ENCODE data around the gene UGGT1. TPM values are rescaled to one million over a fixed set of nuclear protein-coding genes. Genes with fewer than 3 reads are reported as not detected.

UGGT1 gene
- total RNA-seq, 2 donors from 2014 or later = 66.9 to 78.6 TPM

DNA sequence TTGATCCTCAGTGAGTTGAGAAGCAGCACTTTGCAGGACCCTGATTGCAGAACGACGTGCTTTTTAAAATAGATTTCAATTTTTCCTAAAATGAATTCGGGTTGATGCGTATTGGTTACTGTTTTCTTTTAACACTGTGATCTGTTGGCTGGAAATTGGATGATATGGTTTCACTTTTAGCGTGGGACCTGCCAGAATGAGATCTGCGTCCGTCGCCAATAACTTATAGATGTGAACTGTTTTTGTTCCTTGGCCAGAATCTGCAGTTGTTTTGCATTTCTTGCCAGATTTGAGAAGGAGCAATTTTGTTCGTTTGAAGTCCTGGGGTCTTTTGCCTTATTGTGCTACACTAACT lies 703 bp downstream of the UGGT1 start:
- 4% methylated on average over 9 of the region's 9 CpGs for WGBS, 2 experiments (ENCODE audit: insufficient coverage in 1 of 2, insufficient read length in 1 of 2)
- TF ChIP-seq, protein P1, sequence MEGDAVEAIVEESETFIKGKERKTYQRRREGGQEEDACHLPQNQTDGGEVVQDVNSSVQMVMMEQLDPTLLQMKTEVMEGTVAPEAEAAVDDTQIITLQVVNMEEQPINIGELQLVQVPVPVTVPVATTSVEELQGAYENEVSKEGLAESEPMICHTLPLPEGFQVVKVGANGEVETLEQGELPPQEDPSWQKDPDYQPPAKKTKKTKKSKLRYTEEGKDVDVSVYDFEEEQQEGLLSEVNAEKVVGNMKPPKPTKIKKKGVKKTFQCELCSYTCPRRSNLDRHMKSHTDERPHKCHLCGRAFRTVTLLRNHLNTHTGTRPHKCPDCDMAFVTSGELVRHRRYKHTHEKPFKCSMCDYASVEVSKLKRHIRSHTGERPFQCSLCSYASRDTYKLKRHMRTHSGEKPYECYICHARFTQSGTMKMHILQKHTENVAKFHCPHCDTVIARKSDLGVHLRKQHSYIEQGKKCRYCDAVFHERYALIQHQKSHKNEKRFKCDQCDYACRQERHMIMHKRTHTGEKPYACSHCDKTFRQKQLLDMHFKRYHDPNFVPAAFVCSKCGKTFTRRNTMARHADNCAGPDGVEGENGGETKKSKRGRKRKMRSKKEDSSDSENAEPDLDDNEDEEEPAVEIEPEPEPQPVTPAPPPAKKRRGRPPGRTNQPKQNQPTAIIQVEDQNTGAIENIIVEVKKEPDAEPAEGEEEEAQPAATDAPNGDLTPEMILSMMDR (conservative IDR thresholded peaks at IDR 0.05) = no peak
- H3K4me3 ChIP-seq (ENCODE audit: low read length) = peak overlapping the region; percentile 99
- H3K4me1 ChIP-seq (ENCODE audit: control insufficient read depth, insufficient read depth, low read length) = peaks cover 3% of the 10 kb centered on the region
- Mint-ChIP-seq H3K4me3 (peak overlapping the region; percentile 88), H3K27ac (peak overlapping the region; percentile 90), H3K36me3 (ENCODE audit: low read depth) (no peaks in the 10 kb centered on the region), H3K9me3 (no peaks in the 10 kb centered on the region), H3K4me1 (peaks cover 9% of the 10 kb centered on the region), H3K27me3 (ENCODE audit: insufficient read depth) (no peaks in the 10 kb centered on the region)
- peak overlapping the region; percentile 92 for H3K27ac ChIP-seq (ENCODE audit: low read depth, low read length)
- H3K9ac ChIP-seq (ENCODE audit: extremely low read depth, low read length, poor library complexity, severe bottlenecking) = peak overlapping the region; percentile 92
- no peaks in the 10 kb centered on the region for H3K9me3 ChIP-seq (ENCODE audit: control insufficient read depth, low read length)
- DNase-seq = no peak
- H3K36me3 ChIP-seq (ENCODE audit: control insufficient read depth, insufficient read depth, low read length) = peaks cover 6% of the 10 kb centered on the region
- H3K27me3 ChIP-seq (ENCODE audit: control insufficient read depth, insufficient read depth, low read length, poor library complexity, severe bottlenecking) = no peaks in the 10 kb centered on the region

DNA sequence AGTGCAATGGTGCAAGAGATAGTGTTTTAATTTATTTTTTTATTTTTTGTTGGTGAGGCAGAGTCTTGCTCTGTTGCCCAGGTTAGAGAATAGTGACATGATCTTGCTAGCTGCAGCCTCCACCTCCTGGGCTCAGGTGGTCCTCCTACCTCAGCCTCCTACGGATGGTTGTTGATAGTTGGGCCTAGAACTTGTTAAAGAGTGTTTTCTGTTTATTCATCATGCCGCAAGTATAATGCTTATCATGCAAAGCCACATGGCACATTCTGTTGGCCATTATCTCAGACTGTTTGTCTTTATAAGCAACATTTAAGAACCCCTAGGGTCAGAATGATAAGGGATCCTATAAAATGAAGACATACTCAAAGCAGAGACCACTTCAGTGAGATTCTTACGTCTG lies 1.7 kb downstream of the UGGT1 start:
- TF ChIP-seq, protein P1 (conservative IDR thresholded peaks at IDR 0.05) = no peak
- DNase-seq = no peak
- Histone ChIP-seq H3K4me1 (ENCODE audit: control insufficient read depth, insufficient read depth, low read length) (peaks cover 3% of the 10 kb centered on the region), H3K9me3 (ENCODE audit: control insufficient read depth, low read length) (no peaks in the 10 kb centered on the region), H3K27ac (ENCODE audit: low read depth, low read length) (no peak overlapping the region), H3K9ac (ENCODE audit: extremely low read depth, low read length, poor library complexity, severe bottlenecking) (no peak overlapping the region), H3K27me3 (ENCODE audit: control insufficient read depth, insufficient read depth, low read length, poor library complexity, severe bottlenecking) (no peaks in the 10 kb centered on the region), H3K36me3 (ENCODE audit: control insufficient read depth, insufficient read depth, low read length) (peaks cover 11% of the 10 kb centered on the region), H3K4me3 (ENCODE audit: low read length) (peak overlapping the region; percentile 99)
- Mint-ChIP-seq H3K4me1 (peaks cover 9% of the 10 kb centered on the region), H3K27ac (no peak overlapping the region), H3K36me3 (ENCODE audit: low read depth) (peaks cover 4% of the 10 kb centered on the region), H3K4me3 (peak overlapping the region; percentile 88), H3K9me3 (no peaks in the 10 kb centered on the region), H3K27me3 (ENCODE audit: insufficient read depth) (no peaks in the 10 kb centered on the region)
- WGBS, 2 experiments (ENCODE audit: insufficient coverage in 1 of 2, insufficient read length in 1 of 2) = 91% methylated on average over 3 of the region's 3 CpGs; no CpG with 5 or more reads in 1 of the 2 experiments

DNA sequence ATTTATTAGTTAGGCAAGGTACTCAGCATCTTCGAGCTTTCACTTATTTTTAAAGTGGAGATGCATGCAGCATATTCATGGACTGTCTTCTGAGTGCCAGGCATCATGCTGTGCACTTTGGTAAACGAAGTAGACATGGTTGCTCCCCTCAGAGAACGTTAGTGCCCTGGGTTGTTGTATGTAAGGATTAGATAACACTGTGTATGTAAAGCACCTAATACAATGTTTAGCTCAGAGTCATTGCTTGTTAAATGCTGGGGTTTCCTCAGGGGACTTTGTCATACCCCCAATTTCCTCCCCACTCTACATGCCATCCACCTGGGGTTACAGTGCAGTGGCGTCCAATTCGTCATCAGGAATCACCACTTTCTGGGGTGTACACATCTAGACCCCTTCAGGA lies 2.8 kb downstream of the UGGT1 start:
- DNase-seq = no peak
- no peak overlapping the region for H3K9ac ChIP-seq (ENCODE audit: extremely low read depth, low read length, poor library complexity, severe bottlenecking)
- Mint-ChIP-seq H3K9me3 (no peaks in the 10 kb centered on the region), H3K36me3 (ENCODE audit: low read depth) (peaks cover 15% of the 10 kb centered on the region), H3K4me3 (no peak overlapping the region), H3K4me1 (peaks cover 9% of the 10 kb centered on the region), H3K27me3 (ENCODE audit: insufficient read depth) (no peaks in the 10 kb centered on the region), H3K27ac (no peak overlapping the region)
- TF ChIP-seq, protein P1 (conservative IDR thresholded peaks at IDR 0.05) = no peak
- H3K27me3 ChIP-seq (ENCODE audit: control insufficient read depth, insufficient read depth, low read length, poor library complexity, severe bottlenecking) = no peaks in the 10 kb centered on the region
- H3K4me3 ChIP-seq (ENCODE audit: low read length) = peak overlapping the region; percentile 5
- no peak overlapping the region for H3K27ac ChIP-seq (ENCODE audit: low read depth, low read length)
- H3K4me1 ChIP-seq (ENCODE audit: control insufficient read depth, insufficient read depth, low read length) = peaks cover 3% of the 10 kb centered on the region
- H3K36me3 ChIP-seq (ENCODE audit: control insufficient read depth, insufficient read depth, low read length) = peaks cover 20% of the 10 kb centered on the region
- H3K9me3 ChIP-seq (ENCODE audit: control insufficient read depth, low read length) = no peaks in the 10 kb centered on the region
- 86 to 100% methylated on average over 3 to 5 of the region's 5 CpGs for WGBS, 2 experiments (ENCODE audit: insufficient coverage in 1 of 2, insufficient read length in 1 of 2)

Measured in endodermal cell (in vitro differentiated cells).